ENCODE data around the gene PTTG1IP.

GRCh38 chr21:44868707-44869106 is 4.8 kb downstream of the PTTG1IP start:
- TF ChIP-seq CTCF (IDR thresholded peaks at IDR 0.05) (no peak), POLR2A (IDR thresholded peaks at IDR 0.05) (no peak)

Data from thyroid gland (tissue), 4 donors.